Placental epithelial cell (primary cell): ENCODE results near the gene TAF9B. TPM values are rescaled to one million over a fixed set of nuclear protein-coding genes. Genes with fewer than 3 reads are reported as not detected.

Experiments
- total RNA-seq: library from RNA; depleted of rRNA; stranded (reverse); fragments of >200 nt; gene quantifications from 2 replicates; pipeline ENCODE4 v1.2.3, GENCODE V29; 2012

Gene TAF9B
- total RNA-seq = 23.6 and 27.5 TPM in 2 replicates

GRCh38 chrX:78139160-78140123, at the start of gene TAF9B:
Gene TAF9B, minus strand, starts transcription at chrX:78139650. Its CDS starts 39 bp downstream, at chrX:78139611.

DNA sequence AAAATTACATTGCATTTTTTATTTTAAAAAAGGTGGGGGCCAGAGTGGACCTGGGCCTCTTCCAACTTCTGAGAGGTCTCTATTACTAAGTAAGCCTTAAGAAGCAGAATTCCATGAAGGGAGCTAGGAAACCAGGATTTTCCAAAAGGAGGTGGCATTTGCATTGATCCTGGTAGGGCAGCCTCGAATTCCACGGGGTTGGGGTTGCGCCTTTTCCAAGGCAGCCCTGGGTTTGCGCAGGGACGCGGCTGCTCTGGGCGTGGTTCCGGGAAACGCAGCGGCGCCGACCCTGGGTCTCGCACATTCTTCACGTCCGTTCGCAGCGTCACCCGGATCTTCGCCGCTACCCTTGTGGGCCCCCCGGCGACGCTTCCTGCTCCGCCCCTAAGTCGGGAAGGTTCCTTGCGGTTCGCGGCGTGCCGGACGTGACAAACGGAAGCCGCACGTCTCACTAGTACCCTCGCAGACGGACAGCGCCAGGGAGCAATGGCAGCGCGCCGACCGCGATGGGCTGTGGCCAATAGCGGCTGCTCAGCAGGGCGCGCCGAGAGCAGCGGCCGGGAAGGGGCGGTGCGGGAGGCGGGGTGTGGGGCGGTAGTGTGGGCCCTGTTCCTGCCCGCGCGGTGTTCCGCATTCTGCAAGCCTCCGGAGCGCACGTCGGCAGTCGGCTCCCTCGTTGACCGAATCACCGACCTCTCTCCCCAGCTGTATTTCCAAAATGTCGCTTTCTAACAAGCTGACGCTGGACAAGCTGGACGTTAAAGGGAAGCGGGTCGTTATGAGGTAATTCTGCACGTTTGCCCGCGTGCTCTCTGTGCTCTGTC, 35.6 kb downstream of the TAF9B start, which contains the start of gene PGK1:
TSS of gene PGK1 (plus strand) at position 626 of the 824 bp plus-strand sequence. CDS start at position 719, 93 bp downstream.

Other genes starting within 250 kb of the TAF9B start
- 57.3 and 103 TPM in 2 replicates for gene MAGT1, start 244.2 kb downstream of the TAF9B start, total RNA-seq
- gene COX7B, start 240.2 kb downstream of the TAF9B start, total RNA-seq = 122 and 222 TPM in 2 replicates
- gene ATP7A, start 229.0 kb downstream of the TAF9B start, total RNA-seq = 7.3 and 10.2 TPM in 2 replicates
- gene PGAM4, start 170.0 kb downstream of the TAF9B start, total RNA-seq = not detected in 2 replicates
- gene PGK1, start 35.4 kb downstream of the TAF9B start, total RNA-seq = 103 and 328 TPM in 2 replicates
- not detected in 2 replicates for gene CYSLTR1, start 188.0 kb upstream of the TAF9B start, total RNA-seq